Uterus (tissue), 2 donors: ENCODE data around the gene ADCY5.

Source experiments
- POLR2A ChIP-seq, 2 donors: fragments of 450-650 bp; IDR thresholded peaks; one replicate each; pipeline ENCODE4 v1.6.1; 2016; ENCODE audit warnings: antibody characterized with exemption in 2 of 2, mild to moderate bottlenecking in 1 of 2, moderate library complexity in 1 of 2
- TF ChIP-seq, protein P1 (sequence below), 4 experiments: fragments of 200-600 bp in 2 of 4; fragments of 450-650 bp in 2 of 4; sonication (generic) in 2 of 4; IDR thresholded peaks; one replicate each; pipeline ENCODE4 v1.5.1; 2016 to 2019; ENCODE audit warnings: antibody characterized with exemption in 4 of 4, mild to moderate bottlenecking in 2 of 4, moderate library complexity in 1 of 4

DNA sequence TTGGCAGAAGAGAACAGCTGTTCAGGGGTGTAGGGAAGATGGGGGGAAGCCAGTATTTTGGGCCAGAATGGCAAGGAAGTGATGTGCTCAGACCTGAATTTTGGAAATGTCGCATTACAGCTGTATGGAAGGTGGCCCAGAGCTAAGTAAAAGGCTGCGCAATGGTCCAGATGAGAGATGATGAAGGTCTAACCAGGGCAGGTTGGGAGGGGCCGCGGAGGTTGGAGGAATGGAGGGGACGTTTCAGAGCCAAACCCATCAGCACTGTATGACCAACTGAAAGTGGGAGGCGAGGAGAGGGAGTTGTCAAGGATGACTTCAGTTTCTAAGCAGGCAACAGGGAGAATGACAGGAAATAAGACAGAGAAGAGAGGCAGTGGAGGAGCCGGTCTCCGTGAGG is 60.8 kb downstream of the ADCY5 start:
- TF ChIP-seq, protein P1, sequence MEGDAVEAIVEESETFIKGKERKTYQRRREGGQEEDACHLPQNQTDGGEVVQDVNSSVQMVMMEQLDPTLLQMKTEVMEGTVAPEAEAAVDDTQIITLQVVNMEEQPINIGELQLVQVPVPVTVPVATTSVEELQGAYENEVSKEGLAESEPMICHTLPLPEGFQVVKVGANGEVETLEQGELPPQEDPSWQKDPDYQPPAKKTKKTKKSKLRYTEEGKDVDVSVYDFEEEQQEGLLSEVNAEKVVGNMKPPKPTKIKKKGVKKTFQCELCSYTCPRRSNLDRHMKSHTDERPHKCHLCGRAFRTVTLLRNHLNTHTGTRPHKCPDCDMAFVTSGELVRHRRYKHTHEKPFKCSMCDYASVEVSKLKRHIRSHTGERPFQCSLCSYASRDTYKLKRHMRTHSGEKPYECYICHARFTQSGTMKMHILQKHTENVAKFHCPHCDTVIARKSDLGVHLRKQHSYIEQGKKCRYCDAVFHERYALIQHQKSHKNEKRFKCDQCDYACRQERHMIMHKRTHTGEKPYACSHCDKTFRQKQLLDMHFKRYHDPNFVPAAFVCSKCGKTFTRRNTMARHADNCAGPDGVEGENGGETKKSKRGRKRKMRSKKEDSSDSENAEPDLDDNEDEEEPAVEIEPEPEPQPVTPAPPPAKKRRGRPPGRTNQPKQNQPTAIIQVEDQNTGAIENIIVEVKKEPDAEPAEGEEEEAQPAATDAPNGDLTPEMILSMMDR (IDR thresholded peaks at IDR 0.05) = no peak
- no peak for TF ChIP-seq POLR2A (IDR thresholded peaks at IDR 0.05)
